Measurements from ENCODE around the gene MYL5. TPM values are rescaled to one million over a fixed set of nuclear protein-coding genes. Genes with fewer than 3 reads are reported as not detected.

MYL5 gene
- total RNA-seq, 1 experiment from 2014 or later, result 29.8 TPM

DNA sequence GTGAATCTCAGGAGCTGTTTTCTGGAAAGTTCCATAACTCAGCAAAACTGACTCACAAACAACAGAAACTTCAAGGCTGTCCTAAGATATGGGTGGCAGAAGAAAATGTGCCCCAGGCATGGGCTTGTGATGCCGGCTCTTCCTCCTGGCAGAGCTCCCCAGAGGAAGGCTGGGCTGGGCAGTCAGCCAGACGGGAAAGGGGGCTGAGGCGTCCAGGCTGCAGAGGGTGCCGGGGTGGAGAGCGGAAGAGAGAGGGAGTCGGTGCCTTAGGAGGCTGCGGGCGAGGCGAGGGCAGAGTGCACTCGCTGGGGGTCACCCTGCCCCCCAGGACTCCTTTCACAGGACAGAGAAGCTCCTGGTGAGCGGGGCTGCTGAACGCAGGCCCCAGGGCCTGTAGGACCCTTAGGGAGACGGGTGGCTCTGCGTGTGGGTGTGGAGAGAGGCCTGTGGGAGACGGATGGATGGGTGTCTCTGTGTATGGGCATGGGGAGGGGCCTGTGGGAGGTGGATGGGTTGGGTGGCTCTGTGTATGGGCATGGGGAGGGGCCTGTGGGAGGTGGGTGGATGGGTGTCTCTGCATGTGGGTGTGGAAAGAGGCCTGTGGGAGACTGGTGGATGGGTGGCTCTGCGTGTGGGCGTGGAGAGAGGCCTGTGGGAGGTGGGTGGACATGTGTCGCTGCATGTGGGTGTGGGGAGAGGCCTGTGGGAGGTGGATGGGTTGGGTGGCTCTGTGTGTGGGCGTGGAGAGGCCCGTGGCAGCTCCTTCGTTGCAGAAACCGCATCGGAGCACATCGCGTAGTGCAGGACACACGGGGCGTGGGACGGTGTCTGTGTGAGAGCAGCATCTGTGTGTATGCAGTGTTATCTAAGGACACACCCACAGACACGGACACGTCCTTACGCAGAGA is 47.2 kb downstream of the MYL5 start:
- no TSS peak for BruUV-seq (replicated peaks)
- Histone ChIP-seq H3K27ac (no peak overlapping the region), H3F3A (ENCODE audit: insufficient read depth, low read depth) (no peaks in the 10 kb centered on the region), H3K4me3 (no peak overlapping the region), H3K4me1 (replicated peaks; ENCODE audit: insufficient read depth) (no peaks in the 10 kb centered on the region), H2AFZ (no peak overlapping the region), H4K20me1 (ENCODE audit: insufficient read depth) (peaks cover 35% of the 10 kb centered on the region), H3K4me2 (no peak overlapping the region), H3K79me2 (ENCODE audit: low read depth) (peaks cover 24% of the 10 kb centered on the region; the same call in 1 of the 2 replicates), H3K27me3 (ENCODE audit: insufficient read depth, low read depth) (no peaks in the 10 kb centered on the region), H3K9me3 (ENCODE audit: insufficient read depth, low read depth) (no peaks in the 10 kb centered on the region), H3K9me2 (ENCODE audit: insufficient read depth) (no peaks in the 10 kb centered on the region), H3K36me3 (ENCODE audit: low read depth) (no peaks in the 10 kb centered on the region)
- CTCF ChIA-PET, result no interaction called here
- POLR2A ChIA-PET (ENCODE audit: unreplicated experiment), result interaction anchor here (0.6 kb wide), 1 partner anchor 330 kb away, joined by 5 read pairs; no protein-coding TSS in a partner anchor
- intact Hi-C loops (cut with micrococcal nuclease; ENCODE audit: unreplicated experiment), result no loop called here
- TF ChIP-seq, protein P1, sequence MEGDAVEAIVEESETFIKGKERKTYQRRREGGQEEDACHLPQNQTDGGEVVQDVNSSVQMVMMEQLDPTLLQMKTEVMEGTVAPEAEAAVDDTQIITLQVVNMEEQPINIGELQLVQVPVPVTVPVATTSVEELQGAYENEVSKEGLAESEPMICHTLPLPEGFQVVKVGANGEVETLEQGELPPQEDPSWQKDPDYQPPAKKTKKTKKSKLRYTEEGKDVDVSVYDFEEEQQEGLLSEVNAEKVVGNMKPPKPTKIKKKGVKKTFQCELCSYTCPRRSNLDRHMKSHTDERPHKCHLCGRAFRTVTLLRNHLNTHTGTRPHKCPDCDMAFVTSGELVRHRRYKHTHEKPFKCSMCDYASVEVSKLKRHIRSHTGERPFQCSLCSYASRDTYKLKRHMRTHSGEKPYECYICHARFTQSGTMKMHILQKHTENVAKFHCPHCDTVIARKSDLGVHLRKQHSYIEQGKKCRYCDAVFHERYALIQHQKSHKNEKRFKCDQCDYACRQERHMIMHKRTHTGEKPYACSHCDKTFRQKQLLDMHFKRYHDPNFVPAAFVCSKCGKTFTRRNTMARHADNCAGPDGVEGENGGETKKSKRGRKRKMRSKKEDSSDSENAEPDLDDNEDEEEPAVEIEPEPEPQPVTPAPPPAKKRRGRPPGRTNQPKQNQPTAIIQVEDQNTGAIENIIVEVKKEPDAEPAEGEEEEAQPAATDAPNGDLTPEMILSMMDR (conservative IDR thresholded peaks at IDR 0.05), result no peak
- TF ChIP-seq EZH2 (IDR thresholded peaks at IDR 0.05; ENCODE audit: low read depth), result no peak
- no peak for DNase-seq

DNA sequence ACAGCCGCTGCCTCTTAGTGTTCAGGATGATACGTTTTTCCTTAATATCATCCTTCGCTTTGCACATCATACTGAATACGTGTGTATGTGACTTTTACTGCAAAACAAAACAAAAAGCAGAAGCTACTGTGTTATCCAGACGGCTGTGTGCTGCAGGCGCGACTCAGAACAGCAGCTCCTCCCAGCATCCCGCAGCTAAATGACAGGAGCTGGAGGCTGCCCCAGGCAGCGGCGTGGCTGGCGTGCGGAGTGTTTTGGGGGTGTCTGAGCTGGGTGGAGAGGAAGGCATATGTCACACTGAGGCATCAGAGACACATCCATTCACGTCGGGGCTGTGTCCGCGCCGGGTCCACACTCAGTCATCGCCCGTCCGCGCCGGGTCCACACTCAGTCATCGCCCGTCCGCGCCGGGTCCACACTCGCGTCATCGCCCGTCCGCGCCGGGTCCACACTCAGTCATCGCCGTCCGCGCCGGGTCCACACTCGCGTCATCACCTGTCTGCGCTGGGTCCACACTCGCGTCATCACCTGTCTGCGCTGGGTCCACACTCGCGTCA is 47.9 kb downstream of the MYL5 start:
- H4K20me1 ChIP-seq (ENCODE audit: insufficient read depth), result peaks cover 42% of the 10 kb centered on the region
- no TSS peak for BruUV-seq (replicated peaks)

DNA sequence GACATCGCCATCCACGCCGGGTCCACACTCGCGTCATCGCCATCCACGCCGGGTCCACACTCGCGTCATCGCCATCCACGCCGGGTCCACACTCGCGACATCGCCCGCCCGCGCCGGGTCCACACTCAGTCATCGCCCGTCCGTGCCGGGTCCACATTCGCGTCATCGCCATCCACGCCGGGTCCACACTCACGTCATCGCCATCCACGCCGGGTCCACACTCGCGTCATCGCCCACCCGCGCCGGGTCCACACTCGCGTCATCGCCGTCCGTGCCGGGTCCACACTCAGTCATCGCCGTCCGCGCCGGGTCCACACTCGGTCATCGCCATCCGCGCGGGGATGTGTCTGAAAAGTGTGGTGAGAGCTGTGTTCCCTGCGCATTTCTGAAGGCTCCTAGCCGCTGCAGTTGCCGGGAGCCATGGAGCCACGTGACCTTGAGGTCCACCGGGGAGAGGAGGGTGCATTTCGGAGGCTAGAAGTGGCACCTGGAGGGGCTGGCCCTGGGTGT is 48.6 kb downstream of the MYL5 start:
- CTCF ChIA-PET, result no interaction called here
- Histone ChIP-seq H3K4me3 (no peak overlapping the region), H3K27ac (no peak overlapping the region), H3K9me3 (ENCODE audit: insufficient read depth, low read depth) (no peaks in the 10 kb centered on the region), H2AFZ (no peak overlapping the region), H3K27me3 (ENCODE audit: insufficient read depth, low read depth) (no peaks in the 10 kb centered on the region), H4K20me1 (ENCODE audit: insufficient read depth) (peaks cover 42% of the 10 kb centered on the region), H3K4me2 (no peak overlapping the region), H3K79me2 (ENCODE audit: low read depth) (peaks cover 18% of the 10 kb centered on the region; the same call in 1 of the 2 replicates), H3K36me3 (ENCODE audit: low read depth) (no peaks in the 10 kb centered on the region), H3K9me2 (ENCODE audit: insufficient read depth) (no peaks in the 10 kb centered on the region), H3K4me1 (replicated peaks; ENCODE audit: insufficient read depth) (no peaks in the 10 kb centered on the region), H3F3A (ENCODE audit: insufficient read depth, low read depth) (peaks cover 3% of the 10 kb centered on the region; the same call in 1 of the 2 replicates)
- POLR2A ChIA-PET (ENCODE audit: unreplicated experiment), result no interaction called here
- BruUV-seq (replicated peaks), result no TSS peak
- TF ChIP-seq EZH2 (IDR thresholded peaks at IDR 0.05; ENCODE audit: low read depth), result no peak
- TF ChIP-seq, protein P1 (conservative IDR thresholded peaks at IDR 0.05), result no peak
- no peak for DNase-seq
- intact Hi-C loops (cut with micrococcal nuclease; ENCODE audit: unreplicated experiment), result no loop called here

More for the DNA sequence above, 47.9 kb downstream of the MYL5 start:
- Histone ChIP-seq H3K9me3 (ENCODE audit: insufficient read depth, low read depth) (no peaks in the 10 kb centered on the region), H3K79me2 (ENCODE audit: low read depth) (peaks cover 24% of the 10 kb centered on the region; the same call in 1 of the 2 replicates), H2AFZ (no peak overlapping the region), H3K36me3 (ENCODE audit: low read depth) (no peaks in the 10 kb centered on the region), H3K27me3 (ENCODE audit: insufficient read depth, low read depth) (no peaks in the 10 kb centered on the region), H3K9me2 (ENCODE audit: insufficient read depth) (no peaks in the 10 kb centered on the region), H3K4me1 (replicated peaks; ENCODE audit: insufficient read depth) (no peaks in the 10 kb centered on the region), H3K4me2 (no peak overlapping the region), H3K4me3 (no peak overlapping the region), H3K27ac (no peak overlapping the region), H3F3A (ENCODE audit: insufficient read depth, low read depth) (no peaks in the 10 kb centered on the region)
- DNase-seq, result no peak
- CTCF ChIA-PET, result no interaction called here
- POLR2A ChIA-PET (ENCODE audit: unreplicated experiment), result no interaction called here
- intact Hi-C loops (cut with micrococcal nuclease; ENCODE audit: unreplicated experiment), result no loop called here
- TF ChIP-seq, protein P1 (conservative IDR thresholded peaks at IDR 0.05), result no peak
- TF ChIP-seq EZH2 (IDR thresholded peaks at IDR 0.05; ENCODE audit: low read depth), result no peak

All from PC-9 (cell line).